NB4 (cell line): ENCODE results near the gene ENGASE.

Experiments used
- CTCF ChIP-seq: IDR thresholded peaks from one replicate; pipeline ENCODE4 v1.5.1; 2012; ENCODE audit warnings: low read depth, low read length
- MAX ChIP-seq: IDR thresholded peaks from 2 replicates; pipeline ENCODE4 v1.6.1; 2011; ENCODE audit warnings: low read depth, low read length

GRCh38 chr17:79135011-79135410, 60.4 kb downstream of the ENGASE start:
- no peak for TF ChIP-seq CTCF
- TF ChIP-seq MAX, result no peak
